NT2/D1 (cell line): ENCODE measurements around the gene FUT2.

Experiments
- DNase-seq: peaks from one replicate; pipeline ENCODE4 v3.0.0-alpha.2; 2011; ENCODE audit warnings: low read depth, low spot score
- H3K27me3 ChIP-seq: 2 replicates; pipeline ENCODE4 v1.6.0; 2011; ENCODE audit warnings: mild to moderate bottlenecking; ENCODE audit not compliant: insufficient read length, insufficient read depth
- H3K36me3 ChIP-seq: 2 replicates; pipeline ENCODE4 v1.6.1; 2011; ENCODE audit warnings: mild to moderate bottlenecking, low read length, mixed read lengths; ENCODE audit not compliant: insufficient read depth, insufficient read length
- H3K4me1 ChIP-seq: 2 replicates; pipeline ENCODE4 v1.5.1; 2011; ENCODE audit not compliant: insufficient read depth, insufficient read length
- H3K4me3 ChIP-seq: 2 replicates; pipeline ENCODE4 v1.5.1; 2011; ENCODE audit warnings: low read depth; ENCODE audit not compliant: insufficient read length
- H3K9ac ChIP-seq: 2 replicates; pipeline ENCODE4 v1.6.0; 2011; ENCODE audit warnings: low read depth; ENCODE audit not compliant: insufficient read length
- H3K9me3 ChIP-seq: 2 replicates; pipeline ENCODE4 v1.5.1; 2011; ENCODE audit warnings: mild to moderate bottlenecking, low read length; ENCODE audit not compliant: insufficient read depth
- SUZ12 ChIP-seq: IDR thresholded peaks from 2 replicates; pipeline ENCODE4 v1.6.1; 2011; ENCODE audit not compliant: insufficient read length, insufficient read depth; ENCODE audit errors: extremely low read depth
- YY1 ChIP-seq: IDR thresholded peaks from 2 replicates; pipeline ENCODE4 v1.6.1; 2011; ENCODE audit not compliant: insufficient read length, insufficient read depth
- ZNF274 ChIP-seq: IDR thresholded peaks from 2 replicates; pipeline ENCODE4 v1.6.1; 2011; ENCODE audit warnings: mild to moderate bottlenecking, low read depth, low read length

Gene FUT2

GRCh38 chr19:48750771-48751504 lies 55.2 kb downstream of the FUT2 start:
- no peaks in the 10 kb centered on the region for H3K9me3 ChIP-seq
- TF ChIP-seq YY1 (no peak), ZNF274 (no peak), SUZ12 (no peak)
- H3K4me3 ChIP-seq, result no peak overlapping the region
- H3K9ac ChIP-seq, result no peak overlapping the region
- H3K36me3 ChIP-seq, result peaks cover 8% of the 10 kb centered on the region
- peaks cover 4% of the 10 kb centered on the region for H3K4me1 ChIP-seq
- H3K27me3 ChIP-seq, result no peaks in the 10 kb centered on the region
- no peak for DNase-seq

GRCh38 chr19:48751845-48752495 lies 56.2 kb downstream of the FUT2 start:
- peaks cover 10% of the 10 kb centered on the region for H3K4me1 ChIP-seq
- H3K4me3 ChIP-seq, result peak overlapping the region; percentile 46
- no peaks in the 10 kb centered on the region for H3K9me3 ChIP-seq
- H3K9ac ChIP-seq, result peak overlapping the region; percentile 52
- TF ChIP-seq YY1, result no peak
- no peak for TF ChIP-seq SUZ12
- TF ChIP-seq ZNF274, result no peak
- no peaks in the 10 kb centered on the region for H3K27me3 ChIP-seq
- no peak for DNase-seq
- peaks cover 8% of the 10 kb centered on the region for H3K36me3 ChIP-seq

GRCh38 chr19:48752496-48753365 lies 57.0 kb downstream of the FUT2 start, which contains the start of gene FUT1:
FUT1 (minus strand) TSS chr19:48752641; CDS start chr19:48751281, 1,360 bp downstream.
- H3K9me3 ChIP-seq, result no peaks in the 10 kb centered on the region
- peaks cover 10% of the 10 kb centered on the region for H3K4me1 ChIP-seq
- peak within 1 kb of the TSS; percentile 46 for H3K4me3 ChIP-seq
- H3K36me3 ChIP-seq, result peaks cover 8% of the 10 kb centered on the region
- TF ChIP-seq YY1, result no peak
- TF ChIP-seq SUZ12, result no peak
- no peak for TF ChIP-seq ZNF274
- H3K9ac ChIP-seq, result peak within 1 kb of the TSS; percentile 77
- DNase-seq, result peak; percentile 30
- no peaks in the 10 kb centered on the region for H3K27me3 ChIP-seq

GRCh38 chr19:48755084-48755641 lies 59.4 kb downstream of the FUT2 start, which contains the start of gene FGF21:
FGF21 (plus strand) TSS chr19:48755524; CDS start chr19:48756237, 713 bp downstream.
- no peak within 1 kb of the TSS for H3K4me3 ChIP-seq
- H3K9me3 ChIP-seq, result no peaks in the 10 kb centered on the region
- H3K36me3 ChIP-seq, result peaks cover 6% of the 10 kb centered on the region
- TF ChIP-seq SUZ12 (no peak), YY1 (no peak)
- H3K9ac ChIP-seq, result no peak within 1 kb of the TSS
- no peaks in the 10 kb centered on the region for H3K27me3 ChIP-seq
- H3K4me1 ChIP-seq, result peaks cover 11% of the 10 kb centered on the region
- DNase-seq, result no peak
